Tibial nerve (tissue), 4 donors: ENCODE data around the gene SHROOM2. TPM values are rescaled to one million over a fixed set of nuclear protein-coding genes. Genes with fewer than 3 reads are reported as not detected.

Source experiments
- DNase-seq, 2 donors: peaks; one replicate each; pipeline ENCODE4 v3.0.0-alpha.2; 2019; ENCODE audit warnings: low spot score in 2 of 2
- H3K27ac ChIP-seq, 4 donors: fragments of 200-600 bp; sonication (generic) in 3 of 4; one replicate each; pipeline ENCODE4 v1.5.1; 2017 to 2019; ENCODE audit warnings: mild to moderate bottlenecking in 1 of 4
- H3K27me3 ChIP-seq, 2 donors: fragments of 200-600 bp; sonication (generic) in 1 of 2; one replicate each; pipeline versions ENCODE4 v1.5.1 to v1.6.0; 2017 to 2019
- H3K36me3 ChIP-seq, 3 donors: fragments of 200-600 bp; sonication (generic); one replicate each; pipeline ENCODE4 v1.5.1; 2018 to 2019
- H3K4me1 ChIP-seq, 4 donors: fragments of 200-600 bp; sonication (generic) in 3 of 4; one replicate each; pipeline ENCODE4 v1.5.1; 2017 to 2019
- H3K4me3 ChIP-seq, 4 donors: fragments of 200-600 bp; sonication (generic) in 3 of 4; one replicate each; pipeline ENCODE4 v1.5.1; 2017 to 2019; ENCODE audit warnings: mild to moderate bottlenecking in 1 of 4, moderate library complexity in 1 of 4
- H3K9me3 ChIP-seq, 4 donors: fragments of 200-600 bp; sonication (generic) in 3 of 4; one replicate each; pipeline ENCODE4 v1.5.1; 2017 to 2019
- CTCF ChIP-seq, 5 experiments: fragments of 200-600 bp in 3 of 5; fragments of 450-650 bp in 2 of 5; sonication (generic) in 3 of 5; IDR thresholded peaks; one replicate each; pipeline ENCODE4 v1.5.1; 2016 to 2019; ENCODE audit warnings: antibody characterized with exemption in 5 of 5, mild to moderate bottlenecking in 3 of 5, moderate library complexity in 2 of 5
- EP300 ChIP-seq, 2 donors: sonication (generic); formaldehyde crosslinking; IDR thresholded peaks; one replicate each; pipeline ENCODE4 v1.6.1; 2017; ENCODE audit warnings: antibody characterized with exemption in 2 of 2, mild to moderate bottlenecking in 1 of 2
- POLR2A ChIP-seq, 2 donors: fragments of 450-650 bp; IDR thresholded peaks; one replicate each; pipeline ENCODE4 v1.6.1; 2017; ENCODE audit warnings: antibody characterized with exemption in 2 of 2, mild to moderate bottlenecking in 2 of 2, moderate library complexity in 2 of 2
- WGBS, 2 donors: methylation state at CpG; one replicate each; pipeline ENCODE4 v1.1.5; 2018; 5-methylcytosine and 5-hydroxymethylcytosine counted together
- total RNA-seq, 4 donors: library from RNA; depleted of rRNA; stranded (reverse); fragments of >200 nt; gene quantifications; one replicate each; pipeline ENCODE4 v1.1.0, GENCODE V29; 2016

Gene SHROOM2
- total RNA-seq, 4 donors from 2014 or later = 2.7 to 5.0 (median 3.6) TPM

DNA sequence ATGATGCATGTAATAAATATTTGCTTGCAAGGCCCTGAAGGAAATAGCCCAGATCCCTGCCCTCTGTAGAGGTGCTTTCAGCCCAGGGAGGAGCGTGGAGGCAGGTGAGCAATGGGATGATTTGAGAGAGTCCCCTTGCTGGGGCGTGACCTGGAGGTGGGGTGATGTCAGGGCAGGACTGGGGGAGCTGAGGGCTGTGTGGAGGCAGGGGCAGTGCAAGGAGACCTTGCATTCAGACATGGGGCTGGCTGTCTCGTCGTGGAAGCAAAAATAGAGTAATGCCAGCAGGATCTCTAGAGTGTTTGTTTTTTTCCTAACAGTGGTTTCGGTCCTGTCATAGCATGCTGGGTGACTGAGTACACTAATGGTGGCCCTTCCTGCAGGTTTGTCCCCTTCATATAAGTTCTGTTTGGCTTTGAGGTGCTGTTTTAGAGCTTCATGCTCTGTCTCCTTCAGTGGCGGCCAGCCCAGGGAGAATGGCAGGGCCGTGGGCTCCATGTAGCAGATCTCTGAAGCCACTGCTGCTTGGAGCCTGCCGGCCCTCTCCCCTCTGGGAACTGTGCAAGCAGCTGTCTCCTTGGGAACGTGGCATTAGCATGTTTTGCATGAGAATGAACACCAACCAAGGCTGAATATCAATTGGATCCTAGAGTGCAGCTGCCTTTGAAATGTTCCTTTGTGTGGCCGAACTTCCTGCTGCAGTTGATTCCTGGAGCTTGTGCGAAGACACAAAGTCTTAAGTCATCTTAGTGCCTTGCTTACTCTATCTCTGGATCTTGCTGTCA, 141.7 kb downstream of the SHROOM2 start:
- peaks cover 0 to 6% (median 0%) of the 10 kb centered on the region in 3 donors for H3K36me3 ChIP-seq
- H3K9me3 ChIP-seq = no peaks in the 10 kb centered on the region
- no peak for TF ChIP-seq POLR2A (IDR thresholded peaks at IDR 0.05)
- TF ChIP-seq CTCF (IDR thresholded peaks at IDR 0.05) = no peak
- TF ChIP-seq EP300 (IDR thresholded peaks at IDR 0.05) = no peak
- H3K4me1 ChIP-seq = no peaks in the 10 kb centered on the region
- DNase-seq = no peak
- WGBS, 2 donors = 26 to 44% methylated on average over 10 to 11 of the region's 11 CpGs
- no peak overlapping the region for H3K4me3 ChIP-seq
- no peaks in the 10 kb centered on the region for H3K27me3 ChIP-seq
- no peak overlapping the region for H3K27ac ChIP-seq

DNA sequence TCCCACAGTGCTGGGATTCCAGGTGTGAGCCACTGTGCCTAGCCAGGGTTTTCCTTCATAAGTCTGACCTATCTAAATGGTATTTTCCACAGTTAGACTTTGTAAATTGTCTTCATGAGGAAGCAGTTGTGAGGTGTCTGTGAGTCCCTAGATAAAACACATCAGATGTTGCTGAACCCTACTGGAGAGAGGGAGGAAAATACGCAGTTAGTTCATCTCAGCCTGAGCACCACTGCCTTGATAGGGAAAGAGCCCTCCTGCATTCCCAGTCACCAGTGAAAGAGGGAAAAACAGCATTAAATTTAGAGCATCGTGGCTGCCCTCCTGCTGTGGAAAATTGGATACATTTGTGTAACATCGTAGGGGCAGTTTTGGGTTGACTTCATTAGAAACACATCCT, 149.2 kb downstream of the SHROOM2 start:
- Histone ChIP-seq H3K27ac (no peak overlapping the region), H3K9me3 (no peaks in the 10 kb centered on the region), H3K4me3 (no peak overlapping the region), H3K36me3 (peaks cover 0 to 6% (median 0%) of the 10 kb centered on the region in 3 donors), H3K27me3 (no peaks in the 10 kb centered on the region), H3K4me1 (no peaks in the 10 kb centered on the region)
- TF ChIP-seq CTCF (IDR thresholded peaks at IDR 0.05) (no peak), POLR2A (IDR thresholded peaks at IDR 0.05) (no peak), EP300 (IDR thresholded peaks at IDR 0.05) (no peak)
- DNase-seq = no peak
- WGBS, 2 donors = 63 to 64% methylated on average over 3 of the region's 3 CpGs

DNA sequence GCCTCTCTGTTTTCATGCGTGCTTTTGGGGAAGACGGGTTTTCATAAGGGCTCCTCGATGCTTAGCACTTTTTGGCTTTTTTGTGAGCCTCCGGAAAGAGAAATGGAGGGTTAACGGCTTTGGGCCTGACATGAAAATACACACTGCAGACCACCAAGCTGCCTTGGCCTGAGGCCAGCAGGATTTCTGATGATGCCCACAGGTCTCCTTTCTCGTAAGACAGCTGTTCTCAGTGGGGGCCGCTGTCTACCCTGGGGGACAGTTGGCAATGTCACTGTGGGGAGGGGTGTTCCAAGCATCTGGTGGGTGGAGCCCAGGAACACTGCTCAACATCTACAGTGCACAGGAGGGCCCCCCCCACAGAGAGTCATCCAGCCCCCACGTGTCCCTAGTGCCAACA, 151.5 kb downstream of the SHROOM2 start:
- no peak for DNase-seq
- Histone ChIP-seq H3K27me3 (no peaks in the 10 kb centered on the region), H3K36me3 (peaks cover 0 to 1% (median 0%) of the 10 kb centered on the region in 3 donors), H3K9me3 (no peaks in the 10 kb centered on the region), H3K27ac (no peak overlapping the region), H3K4me3 (no peak overlapping the region), H3K4me1 (no peaks in the 10 kb centered on the region)
- TF ChIP-seq EP300 (IDR thresholded peaks at IDR 0.05) (no peak), POLR2A (IDR thresholded peaks at IDR 0.05) (no peak), CTCF (IDR thresholded peaks at IDR 0.05) (no peak)
- WGBS, 2 donors = 85 to 94% methylated on average over 8 of the region's 8 CpGs

DNA sequence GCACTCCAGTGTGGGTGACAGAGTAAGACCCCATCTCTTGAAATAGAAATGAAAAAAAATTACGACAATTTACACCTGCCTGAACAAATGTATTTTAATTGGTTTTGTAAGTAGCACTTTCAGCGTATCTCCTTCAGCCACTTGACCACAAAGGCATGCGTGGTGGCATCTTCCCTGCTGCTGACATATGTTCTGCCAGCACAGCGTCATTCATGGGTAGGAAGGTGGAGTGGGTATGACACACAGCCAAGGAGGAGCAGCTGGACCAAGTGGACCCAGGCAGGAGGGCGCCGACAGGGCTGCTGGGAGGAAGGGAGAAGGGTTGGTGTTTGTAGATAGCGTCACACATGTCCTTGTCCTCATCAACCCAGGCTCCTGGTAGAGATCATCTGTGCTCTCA, 152.3 kb downstream of the SHROOM2 start:
- TF ChIP-seq POLR2A (IDR thresholded peaks at IDR 0.05) (no peak), CTCF (IDR thresholded peaks at IDR 0.05) (no peak)
- no peaks in the 10 kb centered on the region for H3K9me3 ChIP-seq
- no peak overlapping the region for H3K27ac ChIP-seq
- 88 to 95% methylated on average over 7 of the region's 7 CpGs for WGBS, 2 donors
- no peaks in the 10 kb centered on the region for H3K36me3 ChIP-seq
- H3K4me1 ChIP-seq = no peaks in the 10 kb centered on the region
- H3K27me3 ChIP-seq = no peaks in the 10 kb centered on the region
- no peak overlapping the region for H3K4me3 ChIP-seq
- DNase-seq = no peak

GRCh38 chrX:9940421-9940820, 154.2 kb downstream of the SHROOM2 start:
- no peaks in the 10 kb centered on the region for H3K36me3 ChIP-seq
- no peaks in the 10 kb centered on the region for H3K4me1 ChIP-seq
- WGBS, 2 donors = 84 to 90% methylated on average over 4 to 14 of the region's 14 CpGs
- H3K27me3 ChIP-seq = no peaks in the 10 kb centered on the region
- no peak for DNase-seq
- no peak overlapping the region for H3K4me3 ChIP-seq
- H3K27ac ChIP-seq = no peak overlapping the region
- TF ChIP-seq CTCF (IDR thresholded peaks at IDR 0.05) (no peak), EP300 (IDR thresholded peaks at IDR 0.05) (no peak), POLR2A (IDR thresholded peaks at IDR 0.05) (no peak)
- no peaks in the 10 kb centered on the region for H3K9me3 ChIP-seq
